ENCODE results near the gene TRPM7.
"Not testable (repeated sequence)": the region's sequence is repeated elsewhere in the genome, so short reads cannot be mapped to it uniquely, and the experiment has no call there.

TRPM7 gene

DNA sequence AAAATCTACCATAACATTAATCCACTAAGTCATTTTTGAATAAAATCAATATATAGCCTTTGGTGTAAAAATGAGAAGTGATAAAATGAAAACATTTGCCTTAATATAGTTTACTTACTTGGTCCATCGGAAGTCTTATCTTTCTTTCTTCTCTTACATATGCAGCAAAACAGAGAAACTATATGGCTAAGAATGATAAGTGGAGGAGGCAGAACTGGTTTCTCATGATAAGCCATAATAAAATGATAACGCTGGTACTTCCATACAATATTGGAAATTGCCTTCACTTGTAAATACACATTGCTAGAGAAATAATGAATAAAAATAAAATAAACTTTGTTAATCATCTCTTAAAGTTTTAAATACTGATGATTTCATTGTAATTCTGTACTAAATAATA lies 92.3 kb downstream of the TRPM7 start:
- no peak for DNase-seq
- TF ChIP-seq, protein P1, sequence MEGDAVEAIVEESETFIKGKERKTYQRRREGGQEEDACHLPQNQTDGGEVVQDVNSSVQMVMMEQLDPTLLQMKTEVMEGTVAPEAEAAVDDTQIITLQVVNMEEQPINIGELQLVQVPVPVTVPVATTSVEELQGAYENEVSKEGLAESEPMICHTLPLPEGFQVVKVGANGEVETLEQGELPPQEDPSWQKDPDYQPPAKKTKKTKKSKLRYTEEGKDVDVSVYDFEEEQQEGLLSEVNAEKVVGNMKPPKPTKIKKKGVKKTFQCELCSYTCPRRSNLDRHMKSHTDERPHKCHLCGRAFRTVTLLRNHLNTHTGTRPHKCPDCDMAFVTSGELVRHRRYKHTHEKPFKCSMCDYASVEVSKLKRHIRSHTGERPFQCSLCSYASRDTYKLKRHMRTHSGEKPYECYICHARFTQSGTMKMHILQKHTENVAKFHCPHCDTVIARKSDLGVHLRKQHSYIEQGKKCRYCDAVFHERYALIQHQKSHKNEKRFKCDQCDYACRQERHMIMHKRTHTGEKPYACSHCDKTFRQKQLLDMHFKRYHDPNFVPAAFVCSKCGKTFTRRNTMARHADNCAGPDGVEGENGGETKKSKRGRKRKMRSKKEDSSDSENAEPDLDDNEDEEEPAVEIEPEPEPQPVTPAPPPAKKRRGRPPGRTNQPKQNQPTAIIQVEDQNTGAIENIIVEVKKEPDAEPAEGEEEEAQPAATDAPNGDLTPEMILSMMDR (IDR thresholded peaks at IDR 0.05; ENCODE audit: low read depth, low read length, missing control alignments) = no peak
- in situ Hi-C loops (cut with HindIII; ENCODE audit: low pct_ligation_motif_present, low sequenced_read_pairs) = no loop called here
- H3K27me3 ChIP-seq (replicated peaks) = no peaks in the 10 kb centered on the region
- no peak overlapping the region for H3K4me3 ChIP-seq (ENCODE audit: low read depth, low read length)
- no peak overlapping the region for H3K27ac ChIP-seq
- H3K36me3 ChIP-seq (replicated peaks) = peaks cover 19% of the 10 kb centered on the region

DNA sequence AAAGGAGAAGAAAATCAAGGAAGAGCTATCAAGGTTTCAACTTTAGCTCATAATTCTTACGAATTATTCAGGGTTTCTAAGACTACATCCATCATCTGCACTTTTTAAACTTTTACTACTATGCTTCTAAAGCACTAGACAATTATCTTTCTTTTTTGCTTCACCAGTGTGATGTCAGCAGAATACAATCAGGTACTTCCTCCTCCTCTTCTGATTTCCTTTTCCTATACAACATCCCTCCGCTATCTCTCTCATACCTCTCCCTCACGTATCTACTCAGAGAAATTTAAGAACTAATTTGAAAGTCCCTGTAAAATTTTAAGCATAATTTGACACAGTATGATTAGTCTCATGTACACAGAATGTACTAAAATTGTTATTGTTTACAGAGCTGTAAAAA lies 92.8 kb downstream of the TRPM7 start:
- Histone ChIP-seq H3K27ac (no peak overlapping the region), H3K4me3 (ENCODE audit: low read depth, low read length) (no peak overlapping the region), H3K36me3 (replicated peaks) (peaks cover 21% of the 10 kb centered on the region), H3K27me3 (replicated peaks) (no peaks in the 10 kb centered on the region)
- no peak for DNase-seq
- TF ChIP-seq, protein P1 (IDR thresholded peaks at IDR 0.05; ENCODE audit: low read depth, low read length, missing control alignments) = no peak
- in situ Hi-C loops (cut with HindIII; ENCODE audit: low pct_ligation_motif_present, low sequenced_read_pairs) = no loop called here

DNA sequence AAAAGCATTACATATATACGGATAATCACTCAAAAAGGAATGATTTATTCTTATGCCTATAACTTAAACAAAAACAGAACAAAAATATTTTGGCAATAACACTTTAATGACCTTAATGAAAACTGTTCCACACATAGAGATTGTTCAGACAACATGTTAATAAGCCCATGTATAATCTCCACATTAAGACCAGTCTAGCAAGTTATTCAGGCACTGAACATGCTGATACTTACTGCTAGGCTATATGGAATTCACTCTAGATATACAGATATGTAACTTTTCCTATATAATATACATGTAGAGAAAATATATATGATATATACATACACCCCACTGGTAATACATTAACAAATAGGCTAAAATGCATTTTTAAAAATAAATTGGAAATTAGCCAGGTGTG lies 96.3 kb downstream of the TRPM7 start:
- peaks cover 34% of the 10 kb centered on the region for H3K36me3 ChIP-seq (replicated peaks)
- H3K27me3 ChIP-seq (replicated peaks) = no peaks in the 10 kb centered on the region

DNA sequence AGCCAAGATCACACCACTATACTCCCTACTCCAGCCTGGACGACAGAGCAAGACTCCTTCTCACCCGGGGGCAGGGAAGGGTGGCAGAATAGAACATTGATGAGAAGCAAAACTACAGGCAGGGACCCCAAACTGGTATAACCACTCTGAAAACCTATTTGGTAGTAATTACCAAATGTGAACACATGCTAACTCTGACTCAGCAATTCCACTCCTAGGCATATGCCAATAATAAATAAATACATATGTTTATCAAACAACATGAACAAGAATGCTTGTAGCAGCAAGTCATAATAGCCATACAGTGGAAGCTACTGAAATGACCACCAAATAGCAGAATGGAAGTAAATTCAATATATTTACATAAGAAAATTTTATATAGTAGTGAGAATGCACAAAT lies 109.1 kb downstream of the TRPM7 start:
- peaks cover 35% of the 10 kb centered on the region for H3K36me3 ChIP-seq (replicated peaks)
- no peaks in the 10 kb centered on the region for H3K27me3 ChIP-seq (replicated peaks)
- in situ Hi-C loops (cut with HindIII; ENCODE audit: low pct_ligation_motif_present, low sequenced_read_pairs) = no loop called here
- H3K4me3 ChIP-seq (ENCODE audit: low read depth, low read length) = no peak overlapping the region
- no peak overlapping the region for H3K27ac ChIP-seq
- TF ChIP-seq, protein P1 (IDR thresholded peaks at IDR 0.05; ENCODE audit: low read depth, low read length, missing control alignments) = no peak
- DNase-seq = no peak

More for the DNA sequence above, 96.3 kb downstream of the TRPM7 start:
- DNase-seq = no peak
- in situ Hi-C loops (cut with HindIII; ENCODE audit: low pct_ligation_motif_present, low sequenced_read_pairs) = no loop called here
- Histone ChIP-seq H3K4me3 (ENCODE audit: low read depth, low read length) (no peak overlapping the region), H3K27ac (no peak overlapping the region)
- TF ChIP-seq, protein P1 (IDR thresholded peaks at IDR 0.05; ENCODE audit: low read depth, low read length, missing control alignments) = no peak

DNA sequence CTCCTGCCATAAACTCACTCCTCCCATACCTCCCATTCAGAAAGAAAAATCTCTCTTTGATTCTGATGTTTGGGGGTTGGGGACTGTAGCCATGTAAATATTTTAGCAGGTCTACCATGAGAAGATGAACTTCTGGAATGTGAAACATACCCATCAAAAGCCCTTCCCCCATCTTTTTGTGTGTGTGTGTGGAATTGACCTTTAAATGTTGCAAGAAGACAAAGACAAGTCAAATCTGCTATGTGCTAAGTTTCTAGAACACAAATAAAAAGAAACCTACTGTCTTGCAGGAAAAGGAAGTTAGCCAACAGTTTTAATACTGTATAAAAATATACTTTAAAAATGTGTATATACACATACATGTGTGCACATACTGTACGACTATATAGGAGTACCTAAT lies 110.4 kb downstream of the TRPM7 start:
- Histone ChIP-seq H3K4me3 (ENCODE audit: low read depth, low read length) (no peak overlapping the region), H3K27ac (no peak overlapping the region), H3K36me3 (replicated peaks) (peaks cover 31% of the 10 kb centered on the region), H3K27me3 (replicated peaks) (no peaks in the 10 kb centered on the region)
- DNase-seq = no peak
- in situ Hi-C loops (cut with HindIII; ENCODE audit: low pct_ligation_motif_present, low sequenced_read_pairs) = no loop called here
- TF ChIP-seq, protein P1 (IDR thresholded peaks at IDR 0.05; ENCODE audit: low read depth, low read length, missing control alignments) = no peak

DNA sequence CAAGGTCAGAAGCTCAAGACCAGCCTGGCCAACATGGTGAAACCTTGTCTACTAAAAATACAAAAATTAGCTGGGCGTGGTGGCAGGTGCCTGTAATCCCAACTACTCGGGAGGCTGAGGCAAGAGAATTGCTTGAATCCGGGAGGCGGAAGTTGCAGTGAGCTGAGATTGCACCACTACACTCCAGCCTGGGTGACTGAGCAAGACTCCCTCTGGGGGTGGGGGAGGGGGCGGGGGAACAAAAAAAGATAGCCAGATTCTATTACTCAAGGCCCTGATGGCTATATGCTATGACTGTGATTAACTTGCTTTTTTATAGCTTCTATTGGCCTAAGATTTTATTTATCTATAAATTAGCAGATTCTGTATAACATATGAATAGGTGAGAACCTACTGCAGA lies 112.8 kb downstream of the TRPM7 start:
- peaks cover 40% of the 10 kb centered on the region for H3K36me3 ChIP-seq (replicated peaks)
- in situ Hi-C loops (cut with HindIII; ENCODE audit: low pct_ligation_motif_present, low sequenced_read_pairs); H3K27me3 ChIP-seq (replicated peaks); DNase-seq; H3K27ac ChIP-seq; H3K4me3 ChIP-seq (ENCODE audit: low read depth, low read length): not testable (repeated sequence)

Measured in brain microvascular endothelial cell (primary cell).